Sigmoid colon (tissue), 4 donors: ENCODE measurements around the gene LILRA6.

ENCODE experiments used
- CTCF ChIP-seq, 4 experiments: fragments of 450-650 bp in 3 of 4; fragments of 200-600 bp in 1 of 4; IDR thresholded peaks; one replicate each; pipeline ENCODE4 v1.5.1; 2016 to 2019; ENCODE audit warnings: antibody characterized with exemption in 4 of 4, mild to moderate bottlenecking in 3 of 4, moderate library complexity in 2 of 4
- EP300 ChIP-seq, 4 donors: sonication (generic); formaldehyde crosslinking; IDR thresholded peaks; one replicate each; pipeline ENCODE4 v1.6.1; 2017; ENCODE audit warnings: antibody characterized with exemption in 4 of 4
- POLR2A ChIP-seq, 2 donors: fragments of 450-650 bp; IDR thresholded peaks; one replicate each; pipeline ENCODE4 v1.6.1; 2016; ENCODE audit warnings: antibody characterized with exemption in 2 of 2, mild to moderate bottlenecking in 2 of 2, moderate library complexity in 2 of 2
- POLR2AphosphoS5 ChIP-seq, 4 donors: sonication (generic); formaldehyde crosslinking; IDR thresholded peaks; one replicate each; pipeline ENCODE4 v1.6.1; 2017; ENCODE audit warnings: antibody characterized with exemption in 4 of 4

GRCh38 chr19:54253331-54254194 lies 11.0 kb upstream of the LILRA6 start:
- TF ChIP-seq POLR2A (IDR thresholded peaks at IDR 0.05) (no peak), CTCF (IDR thresholded peaks at IDR 0.05) (no peak), EP300 (IDR thresholded peaks at IDR 0.05) (no peak), POLR2AphosphoS5 (IDR thresholded peaks at IDR 0.05) (no peak)
